HG03565 (cell line): ENCODE data around the gene AP3M1.

Experiments
- ATAC-seq: cut with Tn5 transposase; IDR thresholded peaks from one replicate; pipeline ENCODE4 v1.9.1; 2021; ENCODE audit warnings: mild to moderate bottlenecking, moderate library complexity; ENCODE audit not compliant: unreplicated experiment

The AP3M1 gene

GRCh38 chr10:74081192-74081803, 69.3 kb downstream of the AP3M1 start:
- ATAC-seq: no peak

- no peak for ATAC-seq
These were observed 70.6 kb downstream of the AP3M1 start for GRCh38 chr10:74079936-74080590.

GRCh38 chr10:74079028-74079935, 71.3 kb downstream of the AP3M1 start:
- no peak for ATAC-seq

- peak; percentile 47 for ATAC-seq
These were observed 72.6 kb downstream of the AP3M1 start for GRCh38 chr10:74078037-74078436.

GRCh38 chr10:74077416-74077815, 73.2 kb downstream of the AP3M1 start:
- no peak for ATAC-seq

- no peak for ATAC-seq
These were observed 73.7 kb downstream of the AP3M1 start for GRCh38 chr10:74076961-74077360.

- ATAC-seq: no peak
These were observed 74.7 kb downstream of the AP3M1 start for GRCh38 chr10:74075906-74076305.

- ATAC-seq: no peak
These were observed 78.1 kb downstream of the AP3M1 start for GRCh38 chr10:74072503-74072902.

- ATAC-seq: no peak
These were observed 79.5 kb downstream of the AP3M1 start for GRCh38 chr10:74071157-74071556.
